Breast epithelium (tissue), 3 donors: ENCODE data around the gene GPR152.

ENCODE experiments used
- POLR2A ChIP-seq: fragments of 450-650 bp; IDR thresholded peaks from one replicate; pipeline ENCODE4 v1.6.1; 2016; ENCODE audit warnings: antibody characterized with exemption, mild to moderate bottlenecking, moderate library complexity
- POLR2AphosphoS5 ChIP-seq, 3 donors: sonication (generic); formaldehyde crosslinking; IDR thresholded peaks; one replicate each; pipeline ENCODE4 v1.6.1; 2017; ENCODE audit warnings: antibody characterized with exemption in 3 of 3
- TF ChIP-seq, protein P1 (sequence below), 3 donors: fragments of 450-650 bp; IDR thresholded peaks; one replicate each; pipeline ENCODE4 v1.5.1; 2016 to 2017; ENCODE audit warnings: antibody characterized with exemption in 3 of 3, mild to moderate bottlenecking in 3 of 3, moderate library complexity in 3 of 3

DNA sequence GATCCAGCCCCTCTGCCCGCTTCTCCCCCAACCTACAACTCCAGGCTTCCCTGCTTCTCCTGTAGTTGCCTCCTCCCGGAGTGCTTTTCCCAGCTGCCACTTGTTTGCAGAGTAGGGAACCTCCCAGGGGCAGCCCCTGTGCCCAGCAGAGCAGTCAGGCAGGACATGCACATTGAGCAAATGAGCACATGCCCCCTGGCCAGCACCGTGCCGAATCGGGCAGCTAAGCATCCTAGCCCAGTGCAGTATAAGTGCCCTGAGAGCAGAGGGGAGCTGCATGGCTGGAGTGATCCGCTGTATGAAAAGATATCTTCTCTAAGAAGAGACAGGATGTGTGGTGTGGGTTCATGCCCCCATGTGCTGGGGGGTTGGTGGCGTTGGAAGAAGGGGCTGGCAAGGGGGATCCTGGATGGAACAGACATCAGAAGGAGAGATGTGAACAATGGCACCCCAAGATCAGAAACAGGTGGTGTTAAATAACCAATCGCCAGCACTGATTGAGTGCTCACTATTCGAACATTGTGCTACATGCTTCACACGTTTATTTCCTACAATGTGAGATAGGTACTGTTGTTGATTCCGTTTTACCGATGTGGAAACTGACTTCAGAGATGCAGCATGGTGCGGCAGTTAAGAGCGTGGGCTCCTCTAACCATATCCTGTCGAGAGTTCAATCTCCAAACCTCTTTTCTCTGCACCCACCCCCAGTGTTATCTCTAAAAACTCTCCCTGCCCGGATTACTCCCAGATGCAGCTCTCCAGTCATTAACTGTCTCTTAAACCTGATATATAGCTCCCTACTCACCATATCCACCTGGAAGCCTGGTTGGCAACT is 31.5 kb upstream of the GPR152 start:
- TF ChIP-seq, protein P1, sequence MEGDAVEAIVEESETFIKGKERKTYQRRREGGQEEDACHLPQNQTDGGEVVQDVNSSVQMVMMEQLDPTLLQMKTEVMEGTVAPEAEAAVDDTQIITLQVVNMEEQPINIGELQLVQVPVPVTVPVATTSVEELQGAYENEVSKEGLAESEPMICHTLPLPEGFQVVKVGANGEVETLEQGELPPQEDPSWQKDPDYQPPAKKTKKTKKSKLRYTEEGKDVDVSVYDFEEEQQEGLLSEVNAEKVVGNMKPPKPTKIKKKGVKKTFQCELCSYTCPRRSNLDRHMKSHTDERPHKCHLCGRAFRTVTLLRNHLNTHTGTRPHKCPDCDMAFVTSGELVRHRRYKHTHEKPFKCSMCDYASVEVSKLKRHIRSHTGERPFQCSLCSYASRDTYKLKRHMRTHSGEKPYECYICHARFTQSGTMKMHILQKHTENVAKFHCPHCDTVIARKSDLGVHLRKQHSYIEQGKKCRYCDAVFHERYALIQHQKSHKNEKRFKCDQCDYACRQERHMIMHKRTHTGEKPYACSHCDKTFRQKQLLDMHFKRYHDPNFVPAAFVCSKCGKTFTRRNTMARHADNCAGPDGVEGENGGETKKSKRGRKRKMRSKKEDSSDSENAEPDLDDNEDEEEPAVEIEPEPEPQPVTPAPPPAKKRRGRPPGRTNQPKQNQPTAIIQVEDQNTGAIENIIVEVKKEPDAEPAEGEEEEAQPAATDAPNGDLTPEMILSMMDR (IDR thresholded peaks at IDR 0.05), result no peak
- TF ChIP-seq POLR2A, result no peak
- no peak for TF ChIP-seq POLR2AphosphoS5 (IDR thresholded peaks at IDR 0.05)
